Activated T-helper 1 cell treated with Interleukin-2 at 50 U/mL for 16 hours (primary cell): ENCODE results near the gene TRIM38.
"Not testable (repeated sequence)": the region's sequence is repeated elsewhere in the genome, so short reads cannot be mapped to it uniquely, and the experiment has no call there.

Experiments used
- DNase-seq: peaks from one replicate; pipeline ENCODE4 v3.0.0-alpha.2; 2020; ENCODE audit warnings: low read depth

TRIM38 gene

DNA sequence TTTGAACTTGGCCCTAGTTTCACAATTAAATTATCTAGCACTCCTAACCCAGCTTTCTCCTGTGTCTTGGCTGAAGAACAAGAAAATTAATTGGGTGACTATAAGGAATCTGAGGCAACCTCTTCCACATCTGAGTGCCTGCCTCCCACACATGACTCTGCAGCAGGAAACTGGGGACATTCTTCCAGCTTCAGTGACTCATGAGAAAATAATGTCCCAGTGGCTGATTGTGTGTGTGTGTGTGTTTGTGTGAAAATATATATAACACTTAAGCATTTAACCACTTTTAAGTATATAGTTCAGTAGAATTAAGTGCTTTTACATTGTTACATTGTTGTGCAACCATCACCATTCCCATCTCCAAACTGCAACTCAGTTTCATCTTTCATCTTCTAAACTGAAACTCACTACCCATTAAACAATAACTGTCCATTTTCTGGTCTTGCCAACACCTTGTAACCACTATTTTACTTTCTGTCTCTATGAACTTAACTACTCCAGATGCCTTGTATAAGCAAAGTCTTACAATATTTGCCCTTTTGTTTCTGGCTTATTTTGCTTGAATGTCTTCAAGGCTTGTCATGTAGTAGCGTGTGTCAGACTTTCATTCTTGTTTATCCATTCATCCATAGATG is 8.7 kb downstream of the TRIM38 start:
- DNase-seq, result no peak

DNA sequence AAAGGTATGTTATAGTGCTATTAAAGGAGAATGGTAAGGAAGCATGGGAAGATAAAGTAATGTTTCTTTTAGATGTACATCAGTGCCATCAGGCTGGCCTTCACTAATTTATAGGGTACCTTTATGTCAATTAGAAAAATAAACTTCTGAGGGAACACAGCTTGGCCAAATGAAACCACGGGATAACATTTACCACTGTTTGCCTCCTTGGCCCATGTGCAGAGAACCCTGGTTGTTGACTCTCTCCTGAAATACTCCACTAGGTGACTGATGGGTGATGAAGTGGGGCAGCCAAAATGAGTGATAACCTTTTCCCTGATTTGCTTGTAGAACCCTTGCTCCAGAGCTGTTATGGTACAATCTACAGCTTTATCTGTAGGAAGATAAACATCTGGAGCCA is 9.5 kb downstream of the TRIM38 start:
- no peak for DNase-seq

DNA sequence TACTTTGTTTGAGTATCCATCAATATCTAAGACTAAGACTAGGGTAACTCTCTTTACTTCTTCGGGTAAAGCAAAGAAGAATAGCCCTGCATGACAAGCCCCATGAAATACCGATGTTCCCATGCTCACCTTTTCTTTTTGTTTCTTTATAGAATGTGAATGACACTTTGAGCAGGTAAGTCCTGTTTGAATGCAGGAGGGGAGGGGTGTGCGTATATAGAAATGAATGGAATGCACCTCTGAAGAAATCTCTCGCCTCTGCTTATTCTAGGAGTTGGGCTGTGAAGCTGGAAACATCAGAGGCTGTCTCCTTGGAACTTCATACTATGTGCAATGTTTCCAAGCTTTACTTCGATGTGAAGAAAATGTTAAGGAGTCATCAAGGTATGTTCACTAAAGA is 10.3 kb downstream of the TRIM38 start:
- DNase-seq, result no peak

DNA sequence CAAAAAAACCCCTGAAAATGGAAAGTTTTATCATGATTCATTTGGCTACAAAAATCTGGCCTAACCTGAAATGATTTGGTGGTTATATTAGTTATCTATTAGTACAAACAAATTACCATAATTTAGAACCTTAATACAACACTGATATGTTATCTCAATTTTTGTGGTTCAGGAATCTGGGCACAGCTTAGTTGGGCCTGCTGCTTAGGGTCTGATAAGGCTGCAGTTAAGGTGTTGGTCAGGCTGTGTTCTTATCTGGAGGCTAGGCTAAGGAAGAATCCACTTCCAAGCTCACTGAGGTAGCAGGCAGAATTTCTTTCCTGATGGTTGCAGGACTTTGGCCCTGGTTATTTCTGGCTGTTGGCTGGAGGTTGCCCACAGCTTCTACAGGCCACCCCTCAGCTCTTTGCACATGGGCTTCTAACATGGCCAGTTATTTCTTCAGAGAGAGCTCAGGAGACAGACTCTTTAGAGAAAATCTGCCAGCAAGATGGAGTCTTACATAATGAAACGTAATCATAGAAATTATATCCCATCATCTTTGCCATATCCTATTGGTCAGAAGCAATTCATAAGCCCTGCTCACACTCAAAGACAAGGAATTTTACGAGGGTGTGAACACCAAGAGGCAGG is 11.4 kb downstream of the TRIM38 start:
- no peak for DNase-seq

DNA sequence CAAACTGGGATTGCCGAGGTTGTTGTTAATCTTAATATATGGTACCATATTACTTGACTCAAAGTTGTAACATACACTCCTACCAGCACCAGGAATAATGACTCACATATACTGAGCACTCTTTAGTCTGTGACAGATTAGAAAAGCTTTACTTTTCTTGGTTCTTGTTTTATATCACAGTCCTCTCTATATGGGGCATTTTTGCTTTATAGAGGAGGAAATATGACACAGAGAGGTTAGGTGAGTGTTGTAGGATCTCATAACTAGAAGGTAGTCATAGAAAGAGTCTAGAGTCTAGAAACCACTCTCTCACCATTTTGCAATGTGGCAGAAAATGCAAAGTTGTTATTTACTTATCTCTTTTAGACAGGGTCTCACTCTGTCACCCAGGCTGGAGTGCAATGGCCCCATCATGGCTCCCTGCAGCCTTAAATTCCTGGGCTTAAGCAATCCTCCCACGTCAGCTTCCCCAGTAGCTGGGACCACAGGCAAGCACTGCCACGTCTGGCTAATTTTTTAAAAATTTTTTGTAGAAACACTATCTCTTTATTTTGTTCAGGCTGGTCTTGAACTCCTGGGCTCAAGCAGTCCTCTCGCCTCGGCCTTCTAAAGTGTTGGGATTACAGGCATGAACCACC is 13.4 kb downstream of the TRIM38 start:
- no peak for DNase-seq

DNA sequence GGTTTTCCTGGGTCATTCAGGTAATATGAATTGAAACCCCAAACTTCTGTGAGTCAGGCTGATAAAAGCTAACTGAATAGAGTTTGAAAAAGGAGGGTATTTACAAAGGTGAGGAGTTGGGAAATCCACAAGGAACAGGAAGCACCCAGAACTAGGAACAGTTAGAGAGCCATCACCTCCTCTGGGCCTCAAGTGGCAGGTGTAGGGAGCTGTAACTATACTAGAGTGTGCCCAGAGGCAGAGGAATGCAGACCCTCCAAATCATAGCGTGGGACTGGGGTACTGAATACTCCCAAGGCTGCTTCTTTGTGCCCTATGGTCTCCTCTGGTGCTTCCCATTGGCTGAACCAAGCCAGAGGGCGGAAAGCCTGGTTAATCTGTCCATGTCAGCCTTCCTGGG is 18.3 kb downstream of the TRIM38 start:
- no peak for DNase-seq

DNA sequence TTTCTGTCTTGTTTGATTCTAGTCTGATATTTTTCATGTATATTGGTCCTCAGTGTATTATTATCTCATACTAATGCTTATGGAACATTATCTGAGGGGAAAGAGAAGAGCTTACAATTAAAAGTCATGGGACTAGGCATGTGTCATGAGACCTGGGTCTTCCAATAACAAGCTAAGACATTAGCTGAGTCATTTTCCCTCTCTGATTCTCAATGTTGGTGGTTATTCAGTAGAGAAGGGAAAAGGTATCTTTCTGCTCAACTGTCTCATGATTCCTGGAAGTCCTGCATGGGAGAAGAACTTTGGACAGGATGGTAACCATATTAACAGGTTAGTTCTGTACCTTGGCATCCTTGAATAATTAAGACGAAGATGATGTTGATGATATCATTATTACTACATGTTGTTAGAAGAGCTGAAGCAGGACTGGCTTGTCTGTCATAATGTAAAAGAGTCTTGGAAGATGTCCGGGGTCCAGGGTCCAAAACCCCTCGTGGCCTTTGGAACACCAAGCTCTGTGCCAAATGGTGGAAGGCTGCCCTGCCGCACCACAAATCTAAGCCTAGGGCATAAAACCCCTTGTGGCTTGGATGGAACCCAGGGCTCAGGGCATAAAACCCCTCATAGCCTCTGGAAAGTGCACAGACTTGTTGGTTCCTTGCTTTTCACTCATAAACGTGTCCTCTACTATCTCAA is 19.1 kb downstream of the TRIM38 start:
- DNase-seq, result no peak

DNA sequence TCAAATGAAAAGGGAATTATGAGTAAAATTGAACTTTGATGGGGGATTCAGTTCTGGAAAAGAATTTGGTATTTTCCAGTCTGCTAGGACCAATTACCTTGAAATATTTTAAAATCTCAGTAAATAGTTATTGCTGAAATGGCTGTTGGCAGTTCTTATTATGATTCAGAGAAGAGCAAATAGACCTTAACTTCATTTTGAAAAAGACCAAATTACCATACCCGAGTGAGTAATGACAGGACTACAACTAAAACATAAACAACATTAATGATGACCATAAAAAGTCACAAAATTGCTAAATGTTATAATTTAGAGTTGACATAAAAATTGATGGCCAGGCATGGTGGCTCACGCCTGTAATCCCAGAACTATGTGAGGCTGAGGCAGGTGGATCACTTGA is 21.7 kb downstream of the TRIM38 start:
- no peak for DNase-seq

DNA sequence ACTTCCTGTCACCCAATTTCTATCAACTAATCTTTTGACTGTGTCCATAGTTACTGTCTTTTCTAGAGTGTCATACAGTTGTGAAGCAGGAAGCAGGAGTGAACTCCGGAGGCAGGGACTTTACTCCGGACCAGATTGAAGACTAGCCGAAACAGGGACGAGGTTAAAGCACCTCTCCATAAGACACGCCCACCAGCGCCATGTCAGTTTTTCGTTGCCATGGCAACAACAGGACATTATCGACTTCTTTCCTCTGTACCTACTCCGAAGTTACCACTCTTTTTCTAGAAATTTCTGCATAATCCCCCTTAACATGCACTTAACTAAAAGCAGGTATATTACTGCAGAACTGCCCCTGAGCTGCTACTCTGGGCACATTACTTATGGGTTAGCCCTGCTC is 25.2 kb downstream of the TRIM38 start:
- DNase-seq, result no peak

DNA sequence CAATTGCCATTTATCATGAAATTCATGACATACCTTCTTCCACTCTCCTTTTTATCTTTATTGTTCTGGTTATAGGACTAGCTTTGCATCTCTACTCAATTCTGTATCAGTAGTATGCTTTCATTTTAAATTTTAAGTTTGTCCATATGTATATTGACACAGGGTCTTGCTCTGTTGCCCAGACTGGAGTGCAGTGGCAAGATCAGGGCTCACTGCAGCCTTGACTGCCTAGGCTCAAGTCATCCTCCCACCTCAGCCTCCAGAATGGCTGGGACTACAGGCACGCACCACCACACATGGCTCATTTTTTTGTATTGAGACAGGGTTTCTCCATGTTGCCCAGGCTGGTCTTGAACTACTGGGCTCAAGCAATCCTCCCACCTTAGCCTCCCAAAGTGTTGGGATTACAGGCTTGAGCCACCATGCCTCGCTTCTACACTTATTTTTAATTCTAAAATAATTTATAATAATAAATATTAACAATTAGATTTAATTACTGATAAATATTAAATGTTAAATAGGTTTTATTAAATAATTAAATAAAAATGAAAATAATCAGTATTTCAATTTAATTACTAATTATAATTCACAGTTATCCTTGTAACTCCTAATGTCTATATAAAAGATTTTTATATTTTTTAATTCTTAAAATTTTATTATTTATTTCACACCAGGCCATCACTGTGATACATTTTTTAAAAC is 27.7 kb downstream of the TRIM38 start:
- DNase-seq, result no peak

DNA sequence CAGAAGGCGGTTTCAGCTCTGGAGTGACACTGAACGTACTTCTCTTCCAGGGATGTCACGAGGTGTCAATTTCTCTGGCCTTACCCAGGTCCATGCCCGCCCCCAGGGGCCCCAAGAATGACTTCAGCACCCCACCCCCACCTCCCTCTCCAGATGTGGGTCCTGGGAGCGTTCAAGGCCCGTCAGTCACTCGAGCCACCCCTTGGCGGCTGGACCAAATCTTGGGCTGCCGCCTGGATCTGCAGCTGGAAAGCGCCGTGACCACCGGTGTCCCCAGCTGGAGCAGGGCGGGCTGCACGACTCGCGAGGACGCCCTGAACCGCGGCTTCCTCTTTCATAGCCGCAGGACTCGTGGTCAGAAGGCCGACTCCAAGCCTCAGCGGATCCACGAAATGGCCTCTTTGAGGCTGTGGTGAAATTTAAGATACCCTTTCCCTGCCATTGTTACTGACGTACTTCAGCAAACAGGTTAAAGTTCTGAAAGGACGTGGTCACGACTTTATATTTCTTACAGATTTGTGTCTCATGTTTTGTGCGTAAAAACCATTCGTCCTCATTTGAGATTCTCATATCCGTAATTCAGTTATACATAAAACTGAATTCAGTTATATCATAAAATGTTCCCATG is 29.3 kb downstream of the TRIM38 start:
- peak; percentile 8 for DNase-seq

DNA sequence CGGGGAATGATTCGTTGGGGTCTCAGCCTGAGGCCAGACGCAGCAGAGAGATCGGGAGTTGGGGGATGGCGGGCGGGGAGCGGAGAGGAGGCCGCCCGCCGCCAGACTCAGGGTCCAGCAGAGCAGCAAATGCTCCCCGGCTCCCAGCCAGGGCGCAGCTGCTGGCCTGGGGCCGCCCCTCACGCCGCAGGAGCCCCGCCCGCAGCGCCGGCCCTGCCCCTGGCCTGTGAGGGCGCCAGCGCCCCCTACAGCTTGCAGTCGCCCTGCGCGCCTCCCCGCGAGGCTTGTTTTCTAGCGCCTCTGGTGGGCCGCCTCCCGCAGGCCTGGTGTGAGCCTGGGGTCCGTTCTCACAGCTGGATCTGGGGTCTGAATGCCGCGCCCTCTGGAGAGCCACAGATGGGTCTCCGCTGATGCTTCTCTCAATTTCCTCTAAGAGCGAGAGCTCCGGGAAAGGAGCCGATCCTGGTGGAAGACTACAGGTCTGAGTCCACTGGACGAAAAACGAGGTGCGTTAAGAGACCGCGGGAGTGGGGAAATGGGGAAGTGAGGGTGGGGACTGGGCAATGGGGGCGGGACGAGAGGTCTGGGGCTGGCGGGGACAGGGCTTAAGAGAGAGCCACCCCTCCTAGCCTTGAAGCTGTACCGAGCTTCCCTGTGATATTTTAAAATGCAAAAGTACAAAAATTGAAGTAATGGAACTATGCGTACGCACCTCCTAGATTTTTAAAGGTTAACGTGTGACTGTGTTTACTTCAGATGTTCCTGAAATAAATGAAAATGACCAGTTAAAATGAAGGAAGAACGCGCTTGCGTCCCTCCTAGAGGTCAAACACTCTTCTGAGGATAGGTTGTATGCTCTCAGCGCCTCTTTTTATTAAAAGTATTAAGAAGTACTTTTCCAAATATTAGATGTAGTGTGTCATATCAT is 30.1 kb downstream of the TRIM38 start:
- DNase-seq, result peak; percentile 89

DNA sequence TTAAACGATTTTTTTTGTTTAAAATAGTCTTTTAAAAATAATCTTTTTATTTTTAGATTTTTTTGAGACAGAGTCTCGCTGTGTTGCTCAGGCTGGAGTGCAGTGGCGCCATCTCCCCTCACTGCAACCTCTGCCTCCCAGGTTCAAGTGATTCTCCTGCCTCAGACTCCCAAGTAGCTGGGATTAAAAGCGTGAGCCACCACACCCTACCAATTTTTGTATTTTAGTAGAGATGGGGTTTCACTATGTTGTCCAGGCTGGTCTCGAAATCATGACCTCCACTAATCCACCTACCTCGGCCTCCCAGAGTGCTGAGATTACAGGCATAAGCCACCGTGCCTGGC is 30.7 kb downstream of the TRIM38 start:
- not testable (repeated sequence) for DNase-seq

DNA sequence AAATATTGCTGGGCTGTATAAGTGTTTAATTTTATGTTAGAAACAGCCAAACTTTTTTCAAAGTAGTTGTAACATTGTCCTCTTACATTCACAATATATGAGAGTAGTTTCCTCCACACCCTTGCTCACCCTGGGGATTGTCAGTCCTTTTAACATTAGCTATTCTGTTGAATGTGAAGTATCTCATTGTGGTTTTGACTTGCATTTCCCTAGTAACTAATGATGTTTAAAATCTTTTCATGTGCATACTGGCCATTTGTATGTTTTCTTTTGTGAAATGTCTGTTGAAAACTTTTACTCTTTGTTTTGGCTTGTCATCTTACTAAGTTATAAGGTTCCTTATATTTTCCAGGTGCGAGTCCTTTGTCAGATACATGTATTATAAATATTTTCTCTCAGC is 32.9 kb downstream of the TRIM38 start:
- DNase-seq, result no peak

DNA sequence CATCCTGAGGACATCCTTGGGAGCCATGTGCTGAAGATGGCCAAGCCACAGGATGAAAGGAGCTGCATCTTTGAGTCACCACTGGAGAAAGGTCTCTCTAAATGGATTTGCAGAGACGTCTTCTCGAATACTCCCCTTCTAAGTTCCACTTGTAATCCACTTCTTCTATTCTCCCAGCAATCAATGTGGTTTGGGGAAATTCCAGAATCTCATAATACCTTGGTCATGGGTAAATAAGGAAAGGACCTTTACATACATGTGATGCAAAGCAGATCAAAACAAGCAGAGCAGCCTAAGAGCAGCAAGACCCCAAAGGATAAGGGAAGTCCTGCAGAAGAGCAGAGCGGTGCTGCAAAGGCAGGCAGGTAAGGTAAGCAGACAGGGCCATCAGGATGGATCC is 35.3 kb downstream of the TRIM38 start:
- DNase-seq, result no peak

DNA sequence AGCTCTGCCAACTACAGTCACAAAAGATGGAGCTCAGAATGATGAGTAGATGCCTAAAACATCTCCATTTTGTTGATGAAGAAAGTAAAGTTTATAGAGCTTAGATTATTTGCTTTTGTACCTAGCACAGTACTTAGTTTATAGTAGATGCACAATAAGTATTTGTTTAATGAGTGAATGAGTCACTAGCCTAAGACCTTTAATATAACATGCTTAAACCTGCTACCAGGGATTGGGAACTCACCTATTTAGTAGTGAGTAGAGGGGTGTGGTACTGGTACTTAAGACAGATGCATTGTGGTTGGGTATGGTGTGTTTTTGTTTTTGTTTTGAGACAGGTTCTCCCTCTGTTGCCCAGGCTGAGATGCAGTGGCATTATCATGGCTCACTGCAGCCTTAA is 35.8 kb downstream of the TRIM38 start:
- DNase-seq, result no peak

DNA sequence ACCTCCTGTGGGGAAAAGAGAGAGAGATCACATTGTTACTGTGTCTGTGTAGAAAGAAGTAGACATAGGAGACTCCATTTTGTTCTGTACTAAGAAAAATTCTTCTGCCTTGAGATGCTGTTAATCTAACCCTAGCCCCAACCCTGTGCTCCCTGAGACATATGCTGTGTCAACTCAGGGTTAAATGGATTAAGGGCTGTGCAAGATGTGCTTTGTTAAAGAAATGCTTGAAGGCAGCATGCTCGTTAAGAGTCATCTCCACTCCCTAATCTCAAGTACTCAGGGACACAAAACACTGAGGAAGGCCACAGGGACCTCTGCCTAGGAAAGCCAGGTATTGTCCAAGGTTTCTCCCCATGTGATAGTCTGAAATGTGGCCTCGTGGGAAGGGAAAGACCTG is 36.6 kb downstream of the TRIM38 start:
- DNase-seq, result not testable (repeated sequence)

DNA sequence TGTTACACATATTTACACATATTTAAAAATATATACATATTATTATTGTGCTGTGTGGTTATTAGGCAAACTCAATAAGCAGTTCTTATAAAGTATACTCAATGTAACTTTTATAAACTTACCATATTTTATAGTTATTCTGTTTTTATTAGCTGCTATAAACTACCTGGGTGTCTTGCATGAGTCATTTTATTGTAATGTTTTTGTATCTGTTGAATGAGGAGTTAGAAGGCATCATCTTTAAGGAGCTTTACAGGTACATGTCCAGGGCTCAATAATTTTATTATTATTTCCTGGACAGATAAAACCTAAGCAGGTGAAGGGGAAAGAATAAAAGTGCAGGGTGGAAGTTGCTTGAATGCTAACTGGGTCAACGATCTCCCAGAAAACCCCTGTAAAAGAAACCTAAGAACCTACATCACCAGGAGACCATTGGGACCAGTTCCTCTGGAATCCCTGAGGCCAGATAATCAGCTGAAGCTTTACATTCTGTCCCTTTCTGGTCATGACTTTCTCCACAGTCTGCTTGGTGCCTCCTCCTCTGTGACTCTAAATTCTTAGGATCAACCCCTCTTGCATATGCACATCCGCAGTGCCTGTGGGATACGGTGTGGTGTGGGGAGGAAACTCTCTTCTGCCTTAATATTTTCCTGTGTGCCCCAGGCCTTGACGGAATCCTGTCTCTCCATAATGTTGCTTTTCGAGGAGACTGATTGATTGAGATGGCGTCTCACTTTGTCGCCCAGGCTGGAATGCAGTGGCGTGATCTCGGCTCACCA is 38.0 kb downstream of the TRIM38 start:
- no peak for DNase-seq

DNA sequence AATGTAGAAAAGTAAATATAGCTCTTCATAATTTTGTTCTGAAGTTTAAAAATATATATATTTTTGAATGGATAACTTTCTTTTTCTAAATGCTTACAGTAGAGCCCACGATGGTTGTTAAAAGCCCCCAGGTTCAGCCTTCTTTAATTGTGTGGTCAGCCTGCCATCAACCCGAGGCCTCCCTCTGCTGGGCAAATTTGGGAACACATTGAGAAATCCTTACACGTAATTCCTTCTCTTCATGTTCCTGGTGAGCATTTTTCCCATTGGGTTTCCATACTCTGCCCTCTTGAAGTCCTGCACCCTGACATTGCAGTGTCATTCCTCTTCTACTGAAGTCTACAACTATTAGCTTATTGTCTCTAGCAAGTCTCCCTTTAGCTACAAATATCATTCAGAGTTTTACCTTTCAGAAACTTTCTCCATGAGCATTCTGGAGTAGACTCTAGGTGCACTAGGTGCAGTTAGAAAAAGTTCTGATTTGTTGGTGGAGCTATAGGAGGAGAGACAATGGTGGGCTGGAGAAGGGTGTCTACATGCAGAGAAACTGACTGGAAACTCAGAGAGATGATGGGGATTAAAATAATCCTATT is 40.6 kb downstream of the TRIM38 start:
- no peak for DNase-seq
